HepG2 (cell line): ENCODE results near the gene PELI1. TPM values are rescaled to one million over a fixed set of nuclear protein-coding genes. Genes with fewer than 3 reads are reported as not detected.
A peak's percentile ranks its signal among the peaks of the same experiment; 100 is the strongest.

Source experiments
- ARNTL ChIP-seq: sonication (generic); formaldehyde crosslinking; IDR thresholded peaks from 2 replicates; pipeline ENCODE4 v1.4.0; 2020; ENCODE audit warnings: mild to moderate bottlenecking, missing genetic modification reagents
- CBX2 ChIP-seq, 2 experiments: fragments of 200-600 bp in 1 of 2; sonication (generic); formaldehyde crosslinking in 1 of 2; IDR thresholded peaks; 2 replicates each; pipeline versions ENCODE4 v1.7.0 to v1.8.1; 2018 to 2022; ENCODE audit warnings: low read depth in 2 of 2, low read length in 1 of 2, mild to moderate bottlenecking in 1 of 2, missing genetic modification reagents in 1 of 2
- CCAR2 ChIP-seq: fragments of 200-400 bp; formaldehyde crosslinking; optimal IDR thresholded peaks from 2 replicates; pipeline ENCODE3; 2018; ENCODE audit warnings: low read depth, mild to moderate bottlenecking, low read length, moderate library complexity
- FOXO1 ChIP-seq: sonication (generic); formaldehyde crosslinking; IDR thresholded peaks from 2 replicates; pipeline ENCODE4 v1.4.0; 2020; ENCODE audit warnings: missing genetic modification reagents
- HMGA1 ChIP-seq: sonication (generic); formaldehyde crosslinking; conservative IDR thresholded peaks from 2 replicates; pipeline ENCODE4 v1.4.0; 2020; ENCODE audit warnings: missing genetic modification reagents
- KDM2A ChIP-seq: sonication (generic); formaldehyde crosslinking; IDR thresholded peaks from 2 replicates; pipeline ENCODE4 v1.4.0; 2020; ENCODE audit warnings: low read depth, missing genetic modification reagents, borderline replicate concordance
- KDM3A ChIP-seq: IDR thresholded peaks from 2 replicates; pipeline ENCODE4 v1.6.1; 2018; ENCODE audit warnings: low read depth, missing compliant biosample characterization
- KDM4B ChIP-seq: sonication (generic); formaldehyde crosslinking; IDR thresholded peaks from 2 replicates; pipeline ENCODE4 v1.4.0; 2020; ENCODE audit warnings: missing genetic modification reagents
- KMT2A ChIP-seq: sonication (generic); formaldehyde crosslinking; IDR thresholded peaks from 2 replicates; pipeline ENCODE4 v1.4.0; 2020; ENCODE audit warnings: missing genetic modification reagents
- SP1 ChIP-seq, 2 experiments: fragments of 450-650 bp in 1 of 2; sonication (generic) in 1 of 2; formaldehyde crosslinking in 1 of 2; IDR thresholded peaks; 2 replicates each; pipeline versions ENCODE4 v1.4.0 to v1.6.1; 2016 to 2020; ENCODE audit warnings: missing genetic modification reagents in 1 of 2
- ZC3H4 ChIP-seq: sonication (generic); formaldehyde crosslinking; IDR thresholded peaks from 2 replicates; pipeline ENCODE4 v1.4.0; 2020; ENCODE audit warnings: missing genetic modification reagents, borderline replicate concordance
- ZFP41 ChIP-seq: sonication (generic); formaldehyde crosslinking; IDR thresholded peaks from 2 replicates; pipeline ENCODE4 v1.4.0; 2020; ENCODE audit warnings: mild to moderate bottlenecking, missing genetic modification reagents, borderline replicate concordance
- ZFP82 ChIP-seq: sonication (generic); formaldehyde crosslinking; IDR thresholded peaks from 2 replicates; pipeline ENCODE4 v1.5.1; 2020; ENCODE audit warnings: mild to moderate bottlenecking, missing genetic modification reagents, borderline replicate concordance
- ZNF101 ChIP-seq: sonication (generic); formaldehyde crosslinking; IDR thresholded peaks from 2 replicates; pipeline ENCODE4 v1.4.0; 2020; ENCODE audit warnings: mild to moderate bottlenecking, low read depth, missing genetic modification reagents, borderline replicate concordance
- ZNF577 ChIP-seq: sonication (generic); formaldehyde crosslinking; IDR thresholded peaks from 2 replicates; pipeline ENCODE4 v1.4.0; 2020; ENCODE audit warnings: mild to moderate bottlenecking, low read depth, missing genetic modification reagents, borderline replicate concordance
- ZNF792 ChIP-seq: IDR thresholded peaks from 2 replicates; pipeline ENCODE4 v1.6.1; 2016
- polyA plus RNA-seq, 8 experiments: library from polyadenylated mRNA; depleted of rRNA in 3 of 8; stranded (reverse) in 7 of 8; unstranded in 1 of 8; fragments of >200 nt; fragmentation: Illumina TruSeq in 4 of 8; extraction: Trizol in 4 of 8; gene quantifications; 2 replicates each; pipeline versions ENCODE4 v1.2.1 to v1.2.3, GENCODE V29; 2011 to 2016; ENCODE audit warnings: low read depth in 4 of 8, missing spikeins in 1 of 8, mixed read lengths in 1 of 8; ENCODE audit not compliant: insufficient read depth in 1 of 8
- total RNA-seq, 5 experiments: library from RNA; depleted of rRNA; stranded (reverse); fragments of >200 nt; fragmentation: Illumina TruSeq; extraction: Trizol; gene quantifications; 2 replicates each; pipeline ENCODE4 v1.2.3, GENCODE V29; 2016; ENCODE audit warnings: low read depth in 1 of 5
- TF ChIP-seq, protein P1 (sequence below): IDR thresholded peaks from 2 replicates; pipeline ENCODE4 v1.6.1; 2016; ENCODE audit warnings: low read depth
- TF ChIP-seq, protein P2 (sequence below): IDR thresholded peaks from 2 replicates; pipeline ENCODE4 v1.6.1; 2016; ENCODE audit warnings: low read depth, borderline replicate concordance
- TF ChIP-seq, protein P3 (sequence below): sonication (generic); formaldehyde crosslinking; IDR thresholded peaks from 2 replicates; pipeline ENCODE4 v1.4.0; 2020; ENCODE audit warnings: missing genetic modification reagents
- TF ChIP-seq, protein P4 (sequence below): sonication (generic); formaldehyde crosslinking; IDR thresholded peaks from 2 replicates; pipeline ENCODE4 v1.9.0; 2021; ENCODE audit warnings: mild to moderate bottlenecking, missing genetic modification reagents

PELI1 gene
- total and polyA plus RNA-seq, 2 of the 13 experiments (the other 11 are each of a cell fraction or from before 2014, with no cell fraction given), result 12.5 to 16.2 TPM

DNA sequence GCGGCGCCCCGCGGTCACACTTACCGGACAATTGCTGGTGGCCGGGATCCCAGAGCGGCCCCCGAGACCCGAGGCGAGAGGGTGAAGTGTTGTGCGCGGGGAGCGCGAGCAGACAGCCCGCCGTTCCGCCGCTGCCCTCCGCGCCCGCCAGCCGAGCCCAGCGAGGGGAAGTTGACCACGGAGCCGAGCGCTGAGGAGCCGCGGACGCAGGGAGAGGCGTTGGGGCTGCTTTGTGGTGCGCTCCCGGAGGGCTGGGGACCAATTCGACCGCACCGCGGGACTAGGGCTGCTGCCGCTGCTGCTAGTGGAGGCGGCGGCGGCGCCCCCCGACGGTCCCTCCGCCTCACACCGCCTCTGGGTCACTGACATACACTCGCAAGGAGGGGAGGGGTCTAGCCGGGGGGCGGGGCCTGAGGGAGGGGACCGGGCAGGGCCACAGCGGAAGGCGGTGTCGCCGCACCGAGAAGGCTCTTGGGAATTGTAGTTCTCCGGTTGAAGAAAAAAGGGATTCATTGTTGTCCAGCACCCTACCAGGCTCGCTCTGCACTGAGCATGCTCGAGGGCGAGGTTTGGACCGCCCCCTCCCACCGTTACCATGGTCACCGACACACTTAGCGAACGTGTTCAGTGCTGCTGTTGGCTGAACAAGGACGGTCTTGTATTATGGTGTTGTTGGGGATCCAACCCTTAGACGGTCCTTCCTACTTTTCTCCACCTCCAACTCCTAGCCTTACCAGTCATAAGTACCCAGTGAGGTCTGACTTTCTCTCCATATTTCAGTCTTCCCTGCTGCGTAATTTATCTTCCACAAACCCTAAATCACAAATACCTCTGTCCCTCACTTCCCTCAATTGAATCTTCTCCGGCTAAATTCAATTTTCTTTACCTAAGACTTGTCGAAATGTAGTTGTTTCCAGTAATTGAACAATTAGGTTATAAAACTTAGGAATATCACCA lies at the start of gene PELI1 (continued):
- TF ChIP-seq, protein P1, sequence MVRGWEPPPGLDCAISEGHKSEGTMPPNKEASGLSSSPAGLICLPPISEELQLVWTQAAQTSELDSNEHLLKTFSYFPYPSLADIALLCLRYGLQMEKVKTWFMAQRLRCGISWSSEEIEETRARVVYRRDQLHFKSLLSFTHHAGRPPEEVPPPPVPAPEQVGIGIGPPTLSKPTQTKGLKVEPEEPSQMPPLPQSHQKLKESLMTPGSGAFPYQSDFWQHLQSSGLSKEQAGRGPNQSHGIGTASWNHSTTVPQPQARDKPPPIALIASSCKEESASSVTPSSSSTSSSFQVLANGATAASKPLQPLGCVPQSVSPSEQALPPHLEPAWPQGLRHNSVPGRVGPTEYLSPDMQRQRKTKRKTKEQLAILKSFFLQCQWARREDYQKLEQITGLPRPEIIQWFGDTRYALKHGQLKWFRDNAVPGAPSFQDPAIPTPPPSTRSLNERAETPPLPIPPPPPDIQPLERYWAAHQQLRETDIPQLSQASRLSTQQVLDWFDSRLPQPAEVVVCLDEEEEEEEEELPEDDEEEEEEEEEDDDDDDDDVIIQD (CRISPR knock-in tag), result peak; percentile 6; the same call in 1 of the 2 replicates
- TF ChIP-seq SP1 (IDR thresholded peaks at IDR 0.05) (no peak), SP1 (CRISPR knock-in tag; IDR thresholded peaks at IDR 0.05) (peak; percentile 69), ARNTL (CRISPR knock-in tag) (peak; percentile 62; the same call in 1 of the 2 replicates), KMT2A (CRISPR knock-in tag) (peak; percentile 98), ZFP82 (0 out of 2 replicates have a peak, but pooled peaks have one; percentile 75), ZC3H4 (CRISPR knock-in tag) (no peak), ZFP41 (CRISPR knock-in tag) (no peak), ZNF577 (peak; percentile 87; the same call in 1 of the 2 replicates), KDM4B (CRISPR knock-in tag) (peak; percentile 66), HMGA1 (no peak), KDM3A (peak; percentile 87), CBX2 (IDR thresholded peaks at IDR 0.05; ENCODE audit: low read depth, low read length) (no peak), CBX2 (CRISPR knock-in tag; IDR thresholded peaks at IDR 0.05; ENCODE audit: low read depth) (0 out of 2 replicates have a peak, but pooled peaks have one; percentile 50), ZNF101 (no peak), FOXO1 (CRISPR knock-in tag) (peak; percentile 83), ZNF792 (no peak; the same call in 1 of the 2 replicates), KDM2A (CRISPR knock-in tag) (peak; percentile 88; the same call in 1 of the 2 replicates), CCAR2 (no peak)
- TF ChIP-seq, protein P2, sequence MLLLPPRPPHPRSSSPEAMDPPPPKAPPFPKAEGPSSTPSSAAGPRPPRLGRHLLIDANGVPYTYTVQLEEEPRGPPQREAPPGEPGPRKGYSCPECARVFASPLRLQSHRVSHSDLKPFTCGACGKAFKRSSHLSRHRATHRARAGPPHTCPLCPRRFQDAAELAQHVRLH, result peak; percentile 68; the same call in 1 of the 2 replicates
- TF ChIP-seq, protein P3, sequence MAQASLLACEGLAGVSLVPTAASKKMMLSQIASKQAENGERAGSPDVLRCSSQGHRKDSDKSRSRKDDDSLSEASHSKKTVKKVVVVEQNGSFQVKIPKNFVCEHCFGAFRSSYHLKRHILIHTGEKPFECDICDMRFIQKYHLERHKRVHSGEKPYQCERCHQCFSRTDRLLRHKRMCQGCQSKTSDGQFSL, result no peak
- TF ChIP-seq, protein P4, sequence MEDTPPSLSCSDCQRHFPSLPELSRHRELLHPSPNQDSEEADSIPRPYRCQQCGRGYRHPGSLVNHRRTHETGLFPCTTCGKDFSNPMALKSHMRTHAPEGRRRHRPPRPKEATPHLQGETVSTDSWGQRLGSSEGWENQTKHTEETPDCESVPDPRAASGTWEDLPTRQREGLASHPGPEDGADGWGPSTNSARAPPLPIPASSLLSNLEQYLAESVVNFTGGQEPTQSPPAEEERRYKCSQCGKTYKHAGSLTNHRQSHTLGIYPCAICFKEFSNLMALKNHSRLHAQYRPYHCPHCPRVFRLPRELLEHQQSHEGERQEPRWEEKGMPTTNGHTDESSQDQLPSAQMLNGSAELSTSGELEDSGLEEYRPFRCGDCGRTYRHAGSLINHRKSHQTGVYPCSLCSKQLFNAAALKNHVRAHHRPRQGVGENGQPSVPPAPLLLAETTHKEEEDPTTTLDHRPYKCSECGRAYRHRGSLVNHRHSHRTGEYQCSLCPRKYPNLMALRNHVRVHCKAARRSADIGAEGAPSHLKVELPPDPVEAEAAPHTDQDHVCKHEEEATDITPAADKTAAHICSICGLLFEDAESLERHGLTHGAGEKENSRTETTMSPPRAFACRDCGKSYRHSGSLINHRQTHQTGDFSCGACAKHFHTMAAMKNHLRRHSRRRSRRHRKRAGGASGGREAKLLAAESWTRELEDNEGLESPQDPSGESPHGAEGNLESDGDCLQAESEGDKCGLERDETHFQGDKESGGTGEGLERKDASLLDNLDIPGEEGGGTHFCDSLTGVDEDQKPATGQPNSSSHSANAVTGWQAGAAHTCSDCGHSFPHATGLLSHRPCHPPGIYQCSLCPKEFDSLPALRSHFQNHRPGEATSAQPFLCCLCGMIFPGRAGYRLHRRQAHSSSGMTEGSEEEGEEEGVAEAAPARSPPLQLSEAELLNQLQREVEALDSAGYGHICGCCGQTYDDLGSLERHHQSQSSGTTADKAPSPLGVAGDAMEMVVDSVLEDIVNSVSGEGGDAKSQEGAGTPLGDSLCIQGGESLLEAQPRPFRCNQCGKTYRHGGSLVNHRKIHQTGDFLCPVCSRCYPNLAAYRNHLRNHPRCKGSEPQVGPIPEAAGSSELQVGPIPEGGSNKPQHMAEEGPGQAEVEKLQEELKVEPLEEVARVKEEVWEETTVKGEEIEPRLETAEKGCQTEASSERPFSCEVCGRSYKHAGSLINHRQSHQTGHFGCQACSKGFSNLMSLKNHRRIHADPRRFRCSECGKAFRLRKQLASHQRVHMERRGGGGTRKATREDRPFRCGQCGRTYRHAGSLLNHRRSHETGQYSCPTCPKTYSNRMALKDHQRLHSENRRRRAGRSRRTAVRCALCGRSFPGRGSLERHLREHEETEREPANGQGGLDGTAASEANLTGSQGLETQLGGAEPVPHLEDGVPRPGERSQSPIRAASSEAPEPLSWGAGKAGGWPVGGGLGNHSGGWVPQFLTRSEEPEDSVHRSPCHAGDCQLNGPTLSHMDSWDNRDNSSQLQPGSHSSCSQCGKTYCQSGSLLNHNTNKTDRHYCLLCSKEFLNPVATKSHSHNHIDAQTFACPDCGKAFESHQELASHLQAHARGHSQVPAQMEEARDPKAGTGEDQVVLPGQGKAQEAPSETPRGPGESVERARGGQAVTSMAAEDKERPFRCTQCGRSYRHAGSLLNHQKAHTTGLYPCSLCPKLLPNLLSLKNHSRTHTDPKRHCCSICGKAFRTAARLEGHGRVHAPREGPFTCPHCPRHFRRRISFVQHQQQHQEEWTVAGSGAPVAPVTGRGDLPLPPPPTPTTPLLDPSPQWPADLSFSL (CRISPR knock-in tag), result peak; percentile 66; the same call in 1 of the 2 replicates
